Testis (tissue), 3 donors: ENCODE results near the gene PATE2. TPM values are rescaled to one million over a fixed set of nuclear protein-coding genes. Genes with fewer than 3 reads are reported as not detected.

ENCODE experiments used
- DNase-seq: peaks from one replicate; pipeline ENCODE4 v3.0.0-alpha.2; 2019
- H3K27ac ChIP-seq, 2 donors: fragments of 200-600 bp; sonication (generic); one replicate each; pipeline ENCODE4 v1.5.1; 2019
- H3K27me3 ChIP-seq: fragments of 200-600 bp; sonication (generic); one replicate; pipeline ENCODE4 v1.5.1; 2019
- H3K36me3 ChIP-seq: fragments of 200-600 bp; sonication (generic); one replicate; pipeline ENCODE4 v1.5.1; 2017; ENCODE audit warnings: low read depth; ENCODE audit errors: missing control alignments
- H3K4me1 ChIP-seq: fragments of 200-600 bp; sonication (generic); one replicate; pipeline ENCODE4 v1.5.1; 2019
- H3K4me3 ChIP-seq, 2 donors: fragments of 200-600 bp; sonication (generic); one replicate each; pipeline ENCODE4 v1.5.1; 2017 to 2019
- H3K9me3 ChIP-seq: fragments of 200-600 bp; sonication (generic); one replicate; pipeline ENCODE4 v1.5.1; 2017
- CTCF ChIP-seq, 3 experiments: fragments of 450-650 bp in 2 of 3; fragments of 200-600 bp in 1 of 3; sonication (generic) in 1 of 3; IDR thresholded peaks; one replicate each; pipeline ENCODE4 v1.5.1; 2016 to 2019; ENCODE audit warnings: antibody characterized with exemption in 3 of 3, mild to moderate bottlenecking in 2 of 3, moderate library complexity in 1 of 3
- POLR2A ChIP-seq: fragments of 450-650 bp; IDR thresholded peaks from one replicate; pipeline ENCODE4 v1.6.1; 2017; ENCODE audit warnings: antibody characterized with exemption, mild to moderate bottlenecking, moderate library complexity
- WGBS, 2 donors: methylation state at CpG; one replicate each; pipeline ENCODE4 v1.1.5; 2018; 5-methylcytosine and 5-hydroxymethylcytosine counted together
- intact Hi-C: fragments of 100-400 bp; cut with DNase I; formaldehyde crosslinking; loops from one replicate; pipeline ENCODE4 v1.15.1; 2023; ENCODE audit warnings: low total_unique reads
- polyA plus RNA-seq: library from polyadenylated mRNA; stranded (reverse); fragments of 350-450 nt; fragmentation: Illumina TruSeq; extraction: RNeasy Lipid Tissue Mini Kit (QIAGEN cat#74804); gene quantifications from one replicate; pipeline ENCODE4 v1.2.3, GENCODE V29; 2014; ENCODE audit warnings: low read depth, low replicate concordance; ENCODE audit not compliant: insufficient read depth
- total RNA-seq, 2 donors: library from RNA; depleted of rRNA; stranded (reverse); fragments of >200 nt; gene quantifications; one replicate each; pipeline ENCODE4 v1.2.3, GENCODE V29; 2016

The PATE2 gene
- total and polyA plus RNA-seq, 3 donors from 2014 or later: 0.76 to 1.7 (median 1.0) TPM

DNA sequence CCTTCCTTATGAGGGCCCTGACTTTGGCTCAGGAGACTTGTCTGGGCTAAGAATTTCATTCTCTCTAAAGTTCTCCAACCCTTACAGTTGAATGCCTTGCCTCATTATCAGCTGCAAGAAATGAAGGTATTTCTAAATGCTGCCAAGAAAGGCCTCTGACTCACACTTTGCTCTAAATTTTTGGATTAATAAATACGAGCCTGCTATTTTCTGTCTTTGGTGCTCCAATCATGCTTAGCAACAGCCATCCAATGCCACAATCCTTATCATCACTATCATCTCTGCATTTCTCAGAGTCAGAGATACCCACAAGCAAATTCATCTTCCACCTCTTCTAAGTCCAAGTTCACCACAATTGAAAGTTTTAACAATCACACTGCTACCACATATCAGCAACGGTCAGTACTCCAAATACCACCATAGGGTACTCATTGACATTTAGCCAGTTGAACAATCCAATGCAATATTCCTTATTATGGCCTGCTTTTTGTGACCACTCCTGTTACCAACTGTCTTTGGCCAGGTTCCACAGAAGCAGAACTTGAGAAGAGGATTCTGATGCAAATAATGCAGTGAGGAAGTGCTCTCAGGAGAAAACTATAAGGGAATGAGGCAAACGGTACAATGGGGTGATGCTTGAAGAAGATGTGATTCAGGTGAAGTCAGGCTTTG lies 5.7 kb downstream of the PATE2 start:
- 62 to 74% methylated on average over 3 of the region's 3 CpGs for WGBS, 2 donors
- TF ChIP-seq POLR2A (no peak), CTCF (IDR thresholded peaks at IDR 0.05) (no peak)
- Histone ChIP-seq H3K9me3 (no peaks in the 10 kb centered on the region), H3K27ac (no peak overlapping the region), H3K4me3 (no peak overlapping the region), H3K4me1 (no peaks in the 10 kb centered on the region), H3K36me3 (no peaks in the 10 kb centered on the region), H3K27me3 (no peaks in the 10 kb centered on the region)
- intact Hi-C loops: no loop called here
- no peak for DNase-seq

- WGBS, 2 donors: 70 to 90% methylated on average over 2 of the region's 2 CpGs
- Histone ChIP-seq H3K4me1 (no peaks in the 10 kb centered on the region), H3K4me3 (no peak overlapping the region), H3K27ac (no peak overlapping the region), H3K27me3 (no peaks in the 10 kb centered on the region), H3K9me3 (no peaks in the 10 kb centered on the region), H3K36me3 (no peaks in the 10 kb centered on the region)
- DNase-seq: no peak
- intact Hi-C loops: no loop called here
- TF ChIP-seq CTCF (IDR thresholded peaks at IDR 0.05) (no peak), POLR2A (no peak)
Observed at GRCh38 chr11:125770583-125770982, 8.0 kb downstream of the PATE2 start.

DNA sequence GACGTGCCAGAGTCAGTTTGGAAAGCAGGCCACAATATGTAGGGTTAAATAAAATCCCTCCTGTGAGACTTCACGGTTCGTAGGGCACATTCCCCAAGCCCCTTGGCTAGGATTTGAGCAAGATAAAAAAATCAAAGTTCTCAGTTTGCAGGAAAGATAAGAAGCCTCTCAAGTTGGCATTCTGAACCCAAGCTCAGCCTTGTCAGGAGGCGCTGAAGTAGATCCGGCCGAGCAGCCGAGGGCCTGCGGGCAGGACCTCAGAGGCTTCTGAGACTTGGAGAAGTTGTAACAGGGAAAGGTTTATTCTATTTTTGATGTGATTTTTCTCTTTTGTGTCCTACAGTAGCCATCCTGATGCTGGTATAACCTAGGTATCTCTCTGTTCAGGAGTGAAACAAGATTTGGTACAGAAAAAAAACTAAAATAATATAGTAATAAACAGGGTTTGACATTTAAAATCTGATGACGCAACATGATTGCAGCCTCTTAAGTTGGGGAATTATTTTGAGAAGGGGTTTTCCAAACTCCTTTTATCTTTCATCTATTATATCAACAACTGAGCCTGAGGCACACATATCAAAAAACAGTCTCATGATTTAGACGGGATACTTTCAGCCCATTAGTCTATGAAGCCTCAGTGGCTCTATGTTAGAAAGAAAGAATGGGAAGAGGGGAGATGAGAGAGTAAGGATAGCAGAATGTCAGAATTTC lies 10.1 kb downstream of the PATE2 start:
- Histone ChIP-seq H3K4me3 (no peak overlapping the region), H3K9me3 (no peaks in the 10 kb centered on the region), H3K27me3 (no peaks in the 10 kb centered on the region), H3K36me3 (no peaks in the 10 kb centered on the region), H3K27ac (no peak overlapping the region), H3K4me1 (no peaks in the 10 kb centered on the region)
- DNase-seq: peak; percentile 21
- WGBS, 2 donors: 28 to 34% methylated on average over 10 of the region's 10 CpGs
- intact Hi-C loops: no loop called here
- no peak for TF ChIP-seq POLR2A
- no peak for TF ChIP-seq CTCF (IDR thresholded peaks at IDR 0.05)

DNA sequence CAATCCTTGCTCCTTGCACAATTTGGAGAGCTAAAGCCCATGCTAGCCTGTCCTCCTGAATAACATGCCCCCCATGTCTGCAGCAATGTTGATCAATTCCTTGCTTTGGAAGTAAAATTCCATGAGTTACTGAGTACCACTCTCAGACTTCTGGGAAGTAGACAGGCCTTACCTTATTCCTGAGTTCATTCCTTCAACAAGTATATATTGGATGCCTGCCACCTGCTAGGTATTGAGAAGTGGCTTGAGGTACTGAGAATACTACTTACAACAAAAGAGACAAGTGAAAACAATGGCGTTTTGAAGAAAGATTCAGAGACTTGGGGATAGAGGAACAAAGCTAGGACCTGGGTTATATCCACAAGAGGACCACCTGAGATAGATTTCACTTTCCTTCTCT lies 12.4 kb downstream of the PATE2 start:
- TF ChIP-seq CTCF (IDR thresholded peaks at IDR 0.05): no peak
- TF ChIP-seq POLR2A: no peak
- no peaks in the 10 kb centered on the region for H3K4me1 ChIP-seq
- no peak for DNase-seq
- H3K9me3 ChIP-seq: no peaks in the 10 kb centered on the region
- 68 to 74% methylated on average over 1 of the region's 1 CpG for WGBS, 2 donors
- no peak overlapping the region for H3K27ac ChIP-seq
- no peaks in the 10 kb centered on the region for H3K27me3 ChIP-seq
- H3K4me3 ChIP-seq: no peak overlapping the region
- H3K36me3 ChIP-seq: no peaks in the 10 kb centered on the region
- intact Hi-C loops: no loop called here

DNA sequence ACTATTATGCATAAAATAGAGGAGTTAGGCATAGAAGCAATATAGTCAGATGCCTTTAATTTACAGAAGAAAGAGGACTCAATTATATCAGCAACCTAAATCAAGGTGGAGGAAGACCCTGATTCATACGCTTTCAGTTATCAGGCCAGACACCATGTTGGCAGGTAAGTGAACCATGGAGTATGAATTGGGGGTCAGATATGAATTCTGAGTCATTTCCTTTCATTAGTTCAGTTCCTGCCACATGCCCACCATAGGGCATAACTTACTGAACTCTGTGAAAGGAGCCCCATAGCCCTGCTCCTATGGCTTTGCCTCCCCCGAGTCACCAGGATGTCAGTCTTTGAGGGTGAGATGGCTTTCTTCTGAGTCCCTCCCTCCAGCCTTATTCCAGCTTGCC lies 15.1 kb downstream of the PATE2 start:
- 88 to 94% methylated on average over 2 of the region's 2 CpGs for WGBS, 2 donors
- H3K4me1 ChIP-seq: no peaks in the 10 kb centered on the region
- H3K9me3 ChIP-seq: no peaks in the 10 kb centered on the region
- H3K27me3 ChIP-seq: no peaks in the 10 kb centered on the region
- H3K4me3 ChIP-seq: no peak overlapping the region
- no peak for TF ChIP-seq POLR2A
- no peak for TF ChIP-seq CTCF (IDR thresholded peaks at IDR 0.05)
- H3K36me3 ChIP-seq: no peaks in the 10 kb centered on the region
- H3K27ac ChIP-seq: no peak overlapping the region
- intact Hi-C loops: no loop called here
- no peak for DNase-seq
